Muscle of leg (tissue), 11 donors: ENCODE measurements around the gene ALB. TPM values are rescaled to one million over a fixed set of nuclear protein-coding genes. Genes with fewer than 3 reads are reported as not detected.

Experiments used
- DNase-seq: peaks from one replicate; pipeline ENCODE4 v3.0.0; 2013
- H3K27ac ChIP-seq: one replicate; pipeline ENCODE4 v1.5.1; 2013; ENCODE audit warnings: mild to moderate bottlenecking, low read length, control low read depth
- H3K27me3 ChIP-seq: one replicate; pipeline ENCODE4 v1.6.1; 2013; ENCODE audit warnings: low read length; ENCODE audit not compliant: control insufficient read depth, insufficient read depth
- H3K36me3 ChIP-seq: one replicate; pipeline ENCODE4 v1.6.1; 2013; ENCODE audit warnings: low read length; ENCODE audit not compliant: control insufficient read depth, insufficient read depth
- H3K4me1 ChIP-seq: one replicate; pipeline ENCODE4 v1.6.1; 2013; ENCODE audit warnings: low read length; ENCODE audit not compliant: control insufficient read depth, insufficient read depth
- H3K4me3 ChIP-seq: one replicate; pipeline ENCODE4 v1.5.1; 2013; ENCODE audit warnings: low read length, control low read depth
- H3K9me3 ChIP-seq: replicated peaks from 2 replicates; pipeline ENCODE4 v1.6.1; 2013; ENCODE audit warnings: low read depth, low read length; ENCODE audit not compliant: control insufficient read depth
- WGBS: methylation state at CpG from one replicate; pipeline ENCODE4 v1.1.5; 2013; ENCODE audit warnings: missing lambda C conversion rate; ENCODE audit not compliant: insufficient coverage; 5-methylcytosine and 5-hydroxymethylcytosine counted together
- polyA plus RNA-seq, 8 donors: library from polyadenylated mRNA; unstranded; fragments of 120-200 nt; gene quantifications; one replicate each; pipeline versions ENCODE4 v1.2.1 to v1.2.3, GENCODE V29; 2013; ENCODE audit warnings: inconsistent platforms in 1 of 8, low replicate concordance in 1 of 8; ENCODE audit not compliant: insufficient read length in 8 of 8, insufficient read depth in 1 of 8
- total RNA-seq: library from RNA; stranded (reverse); fragments of 120-200 nt; gene quantifications from one replicate; pipeline ENCODE4 v1.2.4, GENCODE V29; 2013

Gene ALB
- total and polyA plus RNA-seq, 9 donors: 0.72 to 376 (median 1.8) TPM

- Histone ChIP-seq H3K36me3 (no peaks in the 10 kb centered on the region), H3K4me3 (no peak overlapping the region), H3K27ac (no peak overlapping the region), H3K27me3 (no peaks in the 10 kb centered on the region), H3K4me1 (no peaks in the 10 kb centered on the region), H3K9me3 (no peaks in the 10 kb centered on the region)
- whole genome bisulfite sequencing: no CpG with 5 or more reads among the region's 2 CpGs
- no peak for DNase-seq
These were observed 3.2 kb downstream of the ALB start for GRCh38 chr4:73407227-73407673.

GRCh38 chr4:73408181-73408867, 4.2 kb downstream of the ALB start:
- no peaks in the 10 kb centered on the region for H3K9me3 ChIP-seq
- H3K4me3 ChIP-seq: no peak overlapping the region
- no peak overlapping the region for H3K27ac ChIP-seq
- DNase-seq: no peak
- H3K36me3 ChIP-seq: no peaks in the 10 kb centered on the region
- no peaks in the 10 kb centered on the region for H3K4me1 ChIP-seq
- no peaks in the 10 kb centered on the region for H3K27me3 ChIP-seq
- WGBS: no CpG with 5 or more reads among the region's 4 CpGs

GRCh38 chr4:73409012-73409862, 5.2 kb downstream of the ALB start:
- Histone ChIP-seq H3K4me3 (no peak overlapping the region), H3K9me3 (no peaks in the 10 kb centered on the region), H3K36me3 (no peaks in the 10 kb centered on the region), H3K27ac (no peak overlapping the region), H3K4me1 (no peaks in the 10 kb centered on the region), H3K27me3 (no peaks in the 10 kb centered on the region)
- DNase-seq: no peak
- no CpG with 5 or more reads among the region's 6 CpGs for WGBS

GRCh38 chr4:73409978-73410548, 6.0 kb downstream of the ALB start:
- no peak for DNase-seq
- no peaks in the 10 kb centered on the region for H3K9me3 ChIP-seq
- no peaks in the 10 kb centered on the region for H3K27me3 ChIP-seq
- no peaks in the 10 kb centered on the region for H3K4me1 ChIP-seq
- no peak overlapping the region for H3K27ac ChIP-seq
- H3K4me3 ChIP-seq: no peak overlapping the region
- no peaks in the 10 kb centered on the region for H3K36me3 ChIP-seq
- WGBS: no CpG with 5 or more reads among the region's 8 CpGs

- no peaks in the 10 kb centered on the region for H3K9me3 ChIP-seq
- no CpG with 5 or more reads among the region's 3 CpGs for WGBS
- H3K27me3 ChIP-seq: no peaks in the 10 kb centered on the region
- H3K27ac ChIP-seq: no peak overlapping the region
- H3K36me3 ChIP-seq: no peaks in the 10 kb centered on the region
- H3K4me1 ChIP-seq: no peaks in the 10 kb centered on the region
- no peak for DNase-seq
- H3K4me3 ChIP-seq: no peak overlapping the region
These were observed 7.0 kb downstream of the ALB start for GRCh38 chr4:73410916-73411730.

GRCh38 chr4:73411731-73412414, 7.8 kb downstream of the ALB start:
- Histone ChIP-seq H3K4me1 (no peaks in the 10 kb centered on the region), H3K9me3 (no peaks in the 10 kb centered on the region), H3K27ac (no peak overlapping the region), H3K4me3 (no peak overlapping the region), H3K36me3 (no peaks in the 10 kb centered on the region), H3K27me3 (no peaks in the 10 kb centered on the region)
- no peak for DNase-seq
- 83% methylated on average over 2 of the region's 8 CpGs for WGBS

- Histone ChIP-seq H3K4me1 (no peaks in the 10 kb centered on the region), H3K9me3 (no peaks in the 10 kb centered on the region), H3K27ac (no peak overlapping the region), H3K4me3 (no peak overlapping the region), H3K36me3 (no peaks in the 10 kb centered on the region), H3K27me3 (no peaks in the 10 kb centered on the region)
- no peak for DNase-seq
- 83% methylated on average over 2 of the region's 4 CpGs for WGBS
These were observed 9.2 kb downstream of the ALB start for GRCh38 chr4:73413294-73413755.

- H3K9me3 ChIP-seq: no peaks in the 10 kb centered on the region
These were observed 10.8 kb downstream of the ALB start for GRCh38 chr4:73414936-73415271.

GRCh38 chr4:73415807-73416238, 11.7 kb downstream of the ALB start:
- no peak overlapping the region for H3K27ac ChIP-seq
- no peaks in the 10 kb centered on the region for H3K4me1 ChIP-seq
- H3K36me3 ChIP-seq: no peaks in the 10 kb centered on the region
- WGBS: no CpG with 5 or more reads among the region's 2 CpGs
- no peak for DNase-seq
- H3K9me3 ChIP-seq: no peaks in the 10 kb centered on the region
- H3K27me3 ChIP-seq: no peaks in the 10 kb centered on the region
- H3K4me3 ChIP-seq: no peak overlapping the region

More at GRCh38 chr4:73414936-73415271, 10.8 kb downstream of the ALB start:
- Histone ChIP-seq H3K4me1 (no peaks in the 10 kb centered on the region), H3K27ac (no peak overlapping the region), H3K36me3 (no peaks in the 10 kb centered on the region), H3K4me3 (no peak overlapping the region), H3K27me3 (no peaks in the 10 kb centered on the region)
- no peak for DNase-seq
- 51% methylated on average over 2 of the region's 2 CpGs for WGBS
